HepG2 (cell line): ENCODE data around the gene CUEDC2. TPM values are rescaled to one million over a fixed set of nuclear protein-coding genes. Genes with fewer than 3 reads are reported as not detected.

Experiments used
- CREB3 ChIP-seq: sonication (generic); formaldehyde crosslinking; IDR thresholded peaks from 2 replicates; pipeline ENCODE4 v1.5.0; 2020; ENCODE audit warnings: missing genetic modification reagents
- DZIP1 ChIP-seq: sonication (generic); formaldehyde crosslinking; IDR thresholded peaks from 2 replicates; pipeline ENCODE4 v1.5.0; 2020; ENCODE audit warnings: mild to moderate bottlenecking, missing genetic modification reagents
- ELF1 ChIP-seq: sonication (generic); formaldehyde crosslinking; IDR thresholded peaks from 2 replicates; pipeline ENCODE4 v1.4.0; 2020; ENCODE audit warnings: missing genetic modification reagents
- ESRRA ChIP-seq: sonication (generic); formaldehyde crosslinking; IDR thresholded peaks from 2 replicates; pipeline ENCODE4 v1.5.1; 2020; ENCODE audit warnings: mild to moderate bottlenecking, low read depth, missing genetic modification reagents
- GMEB1 ChIP-seq: sonication (generic); formaldehyde crosslinking; IDR thresholded peaks from 2 replicates; pipeline ENCODE4 v1.5.1; 2020; ENCODE audit warnings: missing genetic modification reagents, mild to moderate bottlenecking, borderline replicate concordance
- HNF1A ChIP-seq, 2 experiments: sonication (generic) in 1 of 2; formaldehyde crosslinking in 1 of 2; IDR thresholded peaks; 2 replicates each; pipeline versions ENCODE4 v1.4.0 to v1.6.1; 2016 to 2020; ENCODE audit warnings: borderline replicate concordance in 1 of 2, low read depth in 1 of 2, mild to moderate bottlenecking in 1 of 2, missing genetic modification reagents in 1 of 2
- JDP2 ChIP-seq: sonication (generic); formaldehyde crosslinking; IDR thresholded peaks from 2 replicates; pipeline ENCODE4 v1.8.1; 2022; ENCODE audit warnings: missing genetic modification reagents, borderline replicate concordance
- MYC ChIP-seq: sonication (generic); formaldehyde crosslinking; IDR thresholded peaks from 2 replicates; pipeline ENCODE4 v1.9.0; 2021; ENCODE audit warnings: missing genetic modification reagents, borderline replicate concordance
- PAWR ChIP-seq: sonication (generic); formaldehyde crosslinking; IDR thresholded peaks from 2 replicates; pipeline ENCODE4 v1.4.0; 2020; ENCODE audit warnings: missing genetic modification reagents, mild to moderate bottlenecking, borderline replicate concordance
- SRSF1 ChIP-seq: fragments of 200-400 bp; formaldehyde crosslinking; optimal IDR thresholded peaks from 2 replicates; pipeline ENCODE3; 2017; ENCODE audit warnings: mild to moderate bottlenecking, low read depth, low read length, moderate library complexity
- TOPORS ChIP-seq: sonication (generic); formaldehyde crosslinking; IDR thresholded peaks from 2 replicates; pipeline ENCODE4 v1.8.0; 2023; ENCODE audit warnings: mild to moderate bottlenecking, missing genetic modification reagents
- ZHX1 ChIP-seq: sonication (generic); formaldehyde crosslinking; IDR thresholded peaks from 2 replicates; pipeline ENCODE4 v1.8.1; 2022; ENCODE audit warnings: low read depth, mild to moderate bottlenecking, missing genetic modification reagents
- ZNF253 ChIP-seq: sonication (generic); formaldehyde crosslinking; IDR thresholded peaks from 2 replicates; pipeline ENCODE4 v1.8.0; 2022; ENCODE audit warnings: mild to moderate bottlenecking, missing genetic modification reagents, borderline replicate concordance
- ZNF256 ChIP-seq: sonication (generic); formaldehyde crosslinking; conservative IDR thresholded peaks from 2 replicates; pipeline ENCODE4 v1.4.0; 2020; ENCODE audit warnings: missing genetic modification reagents
- polyA plus RNA-seq, 8 experiments: library from polyadenylated mRNA; depleted of rRNA in 3 of 8; stranded (reverse) in 7 of 8; unstranded in 1 of 8; fragments of >200 nt; fragmentation: Illumina TruSeq in 4 of 8; extraction: Trizol in 4 of 8; gene quantifications; 2 replicates each; pipeline versions ENCODE4 v1.2.1 to v1.2.3, GENCODE V29; 2011 to 2016; ENCODE audit warnings: low read depth in 4 of 8, missing spikeins in 1 of 8, mixed read lengths in 1 of 8; ENCODE audit not compliant: insufficient read depth in 1 of 8
- total RNA-seq, 5 experiments: library from RNA; depleted of rRNA; stranded (reverse); fragments of >200 nt; fragmentation: Illumina TruSeq; extraction: Trizol; gene quantifications; 2 replicates each; pipeline ENCODE4 v1.2.3, GENCODE V29; 2016; ENCODE audit warnings: low read depth in 1 of 5

CUEDC2 gene
- total and polyA plus RNA-seq, 2 of the 13 experiments (the other 11 are each of a cell fraction or from before 2014, with no cell fraction given) = 13.1 to 18.4 TPM

- TF ChIP-seq PAWR (CRISPR knock-in tag) (no peak), ZNF256 (CRISPR knock-in tag) (0 out of 2 replicates have a peak, but pooled peaks have one; percentile 53), GMEB1 (CRISPR knock-in tag) (no peak), ZHX1 (CRISPR knock-in tag) (no peak), TOPORS (CRISPR knock-in tag) (0 out of 2 replicates have a peak, but pooled peaks have one; percentile 48), ZNF253 (no peak), DZIP1 (CRISPR knock-in tag) (no peak), CREB3 (CRISPR knock-in tag) (peak; percentile 80; the same call in 1 of the 2 replicates), SRSF1 (no peak), ESRRA (CRISPR knock-in tag) (peak; percentile 33; the same call in 1 of the 2 replicates), MYC (peak; percentile 78), JDP2 (CRISPR knock-in tag) (no peak), HNF1A (IDR thresholded peaks at IDR 0.05; ENCODE audit: low read depth) (no peak), HNF1A (CRISPR knock-in tag; IDR thresholded peaks at IDR 0.05; ENCODE audit: borderline replicate concordance) (0 out of 2 replicates have a peak, but pooled peaks have one; percentile 41), ELF1 (no peak)
Measured at GRCh38 chr10:102419269-102420180, 12.8 kb downstream of the CUEDC2 start (continued).
